GM11168 (cell line): ENCODE results near the gene RASA3.
"Not testable (repeated sequence)": the region's sequence is repeated elsewhere in the genome, so short reads cannot be mapped to it uniquely, and the experiment has no call there.

Source experiments
- in situ Hi-C: fragments of 300-500 bp; cut with MboI; formaldehyde crosslinking; loops from one replicate; pipeline ENCODE4 v1.12.0; 2022; ENCODE audit warnings: low sequenced_read_pairs; ENCODE audit not compliant: unreplicated experiment

The RASA3 gene

GRCh38 chr13:114114666-114115065 is 17.8 kb downstream of the RASA3 start:
- in situ Hi-C loops: not testable (repeated sequence)

GRCh38 chr13:114114006-114114640 is 18.3 kb downstream of the RASA3 start:
- in situ Hi-C loops: no loop called here

DNA sequence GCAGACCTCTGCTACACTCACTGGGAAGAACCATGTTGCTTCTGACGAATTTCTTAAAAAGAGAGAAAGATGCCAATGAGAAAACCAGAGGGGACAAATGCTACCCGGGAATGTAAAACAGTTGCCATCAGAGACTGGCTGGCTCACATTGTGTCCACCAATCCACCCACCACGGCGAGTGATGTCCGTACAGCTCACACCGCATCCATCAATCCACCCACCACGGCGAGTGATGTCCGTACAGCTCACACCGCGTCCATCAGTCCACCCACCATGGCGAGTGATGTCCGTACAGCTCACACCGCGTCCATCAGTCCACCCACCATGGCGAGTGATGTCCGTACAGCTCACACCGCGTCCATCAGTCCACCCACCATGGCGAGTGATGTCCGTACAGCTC is 19.0 kb downstream of the RASA3 start:
- in situ Hi-C loops: not testable (repeated sequence)

DNA sequence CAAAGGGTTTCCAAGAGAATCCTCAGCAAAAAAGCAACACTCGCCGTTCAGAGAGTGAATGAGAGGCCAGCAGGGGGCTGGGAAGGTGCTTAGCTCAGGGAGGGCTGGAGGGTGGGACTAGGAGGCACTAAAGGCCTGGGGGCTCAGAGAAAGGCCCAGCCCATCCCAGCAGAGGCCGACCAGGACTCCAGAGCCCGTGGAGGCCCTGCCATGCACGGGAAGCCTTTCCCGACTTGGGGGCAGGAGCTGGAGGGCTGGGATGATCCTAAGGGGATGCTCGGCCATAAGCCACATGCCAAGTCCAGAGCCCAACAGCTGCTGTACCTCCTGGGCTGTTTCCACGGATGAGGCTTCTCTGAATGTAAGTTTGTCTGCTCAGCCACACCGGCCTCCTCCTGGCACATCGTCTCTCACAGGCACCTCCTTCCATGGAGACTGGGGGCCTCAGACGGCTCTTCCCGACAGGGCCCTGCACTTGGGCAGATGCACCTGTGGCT is 19.5 kb downstream of the RASA3 start:
- in situ Hi-C loops: no loop called here

DNA sequence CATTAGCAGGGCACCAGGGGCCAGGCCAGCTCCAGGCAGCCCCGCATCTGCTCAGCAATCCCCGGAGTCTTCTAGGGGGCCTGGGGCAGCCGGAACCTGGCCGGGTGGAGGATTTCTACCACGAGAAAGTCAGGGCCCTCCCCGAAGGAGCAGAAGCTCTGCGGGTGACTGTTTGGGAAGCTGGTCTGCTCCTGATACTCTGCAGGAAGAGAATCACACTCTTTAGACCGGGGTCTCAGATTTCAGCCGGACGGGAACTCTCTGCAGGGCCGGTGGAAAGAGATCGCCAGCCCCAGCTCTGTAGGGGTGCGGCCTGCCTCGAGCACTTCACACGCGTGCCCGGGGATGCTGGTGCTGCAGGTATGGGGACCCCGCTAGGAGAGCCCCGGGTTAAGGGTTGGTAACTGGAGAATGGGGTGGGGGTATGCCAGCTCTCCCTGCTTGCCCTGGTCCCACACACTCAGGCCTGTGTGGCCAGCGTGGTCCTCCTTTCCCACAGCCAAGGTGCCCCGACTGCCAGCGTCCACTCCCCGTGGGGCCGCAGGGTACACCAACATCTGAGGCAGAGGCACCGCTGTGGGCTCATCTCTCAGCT is 20.1 kb downstream of the RASA3 start:
- in situ Hi-C loops: no loop called here

GRCh38 chr13:114111577-114111976 is 20.8 kb downstream of the RASA3 start:
- in situ Hi-C loops: no loop called here

GRCh38 chr13:114110830-114111189 is 21.6 kb downstream of the RASA3 start:
- in situ Hi-C loops: not testable (repeated sequence)

DNA sequence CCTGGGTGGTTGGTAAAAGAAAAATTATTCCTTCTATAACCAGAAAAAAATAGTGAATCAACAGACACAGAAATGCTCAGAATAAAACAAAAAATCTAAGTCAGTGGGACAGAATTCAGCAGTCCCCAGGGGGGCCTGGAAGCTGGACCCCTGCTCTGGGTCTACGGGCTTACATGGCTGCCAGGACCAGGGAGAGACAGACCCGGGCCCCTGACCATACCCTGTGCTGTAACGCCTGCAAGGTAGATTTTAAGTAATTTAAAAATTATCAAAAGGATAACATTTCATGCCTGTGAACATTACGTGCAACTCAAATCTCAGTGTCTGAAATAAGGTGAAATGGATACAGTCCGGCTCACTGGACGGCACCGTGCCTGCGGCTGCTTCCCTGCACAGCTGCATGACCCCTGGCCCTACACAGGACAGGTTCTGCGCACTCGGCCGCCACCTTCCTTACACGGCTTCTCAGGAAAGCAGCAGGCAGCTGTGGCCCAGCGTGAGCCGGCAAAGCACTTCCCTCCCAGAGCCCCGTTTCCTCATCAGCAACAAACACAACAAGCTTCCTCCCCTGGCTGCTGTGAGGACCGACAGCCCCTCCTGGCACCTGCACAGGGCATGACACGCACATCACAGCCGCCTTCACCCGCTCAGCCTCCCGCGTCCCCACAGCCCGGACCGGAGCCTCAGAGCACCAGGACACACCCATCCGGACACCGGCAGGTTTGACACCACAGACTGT is 22.2 kb downstream of the RASA3 start:
- in situ Hi-C loops: no loop called here

GRCh38 chr13:114109641-114110041 is 22.8 kb downstream of the RASA3 start:
- in situ Hi-C loops: no loop called here

- in situ Hi-C loops: no loop called here
Observed at GRCh38 chr13:114108894-114109293, 23.5 kb downstream of the RASA3 start.

DNA sequence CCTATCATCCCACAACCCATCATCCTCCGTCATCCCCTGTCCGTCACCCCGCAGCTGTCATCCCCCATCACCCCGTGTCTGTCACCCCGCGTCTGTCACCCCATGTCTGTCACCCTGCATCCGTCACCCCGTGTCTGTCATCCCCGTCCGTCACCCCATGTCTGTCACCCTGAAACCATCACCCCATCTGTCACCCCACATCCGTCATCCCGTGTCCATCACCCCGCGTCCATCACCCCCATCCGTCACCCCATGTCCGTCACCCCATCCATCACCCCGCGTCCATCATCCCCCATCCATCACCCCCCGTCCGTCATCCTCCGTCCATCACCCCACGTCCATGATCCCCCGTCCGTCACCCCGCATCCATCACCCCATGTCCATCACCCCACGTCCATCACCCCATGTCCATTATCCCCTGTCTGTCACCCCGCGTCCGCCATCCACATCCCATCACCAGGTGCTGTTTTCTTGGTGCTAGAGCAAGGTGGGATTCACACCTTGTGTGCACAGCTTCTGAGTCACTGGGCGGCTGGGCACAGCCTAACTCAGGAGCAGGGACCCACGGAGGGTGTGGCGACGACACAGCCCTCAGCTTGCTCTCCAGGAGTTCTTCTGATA is 24.2 kb downstream of the RASA3 start:
- in situ Hi-C loops: no loop called here

DNA sequence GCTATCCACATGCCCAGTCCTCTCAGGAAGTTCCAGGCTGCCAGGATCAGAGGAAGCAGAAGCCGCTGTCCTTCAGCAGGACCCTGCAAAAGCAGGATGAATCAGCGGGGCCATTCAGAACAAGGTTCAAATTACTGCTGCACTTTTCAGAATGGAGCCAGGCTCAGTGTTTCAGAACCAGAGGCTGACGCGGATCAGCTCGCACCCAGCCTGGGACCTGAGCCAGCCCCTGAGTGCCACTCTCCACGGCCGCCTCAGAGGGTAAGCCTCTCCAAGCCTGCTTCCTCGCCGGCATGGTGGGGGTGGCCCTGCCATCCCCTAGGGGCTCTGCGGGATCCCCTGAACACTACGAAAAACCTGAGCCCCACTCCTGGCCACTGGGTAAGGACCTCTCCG is 24.7 kb downstream of the RASA3 start:
- in situ Hi-C loops: no loop called here

DNA sequence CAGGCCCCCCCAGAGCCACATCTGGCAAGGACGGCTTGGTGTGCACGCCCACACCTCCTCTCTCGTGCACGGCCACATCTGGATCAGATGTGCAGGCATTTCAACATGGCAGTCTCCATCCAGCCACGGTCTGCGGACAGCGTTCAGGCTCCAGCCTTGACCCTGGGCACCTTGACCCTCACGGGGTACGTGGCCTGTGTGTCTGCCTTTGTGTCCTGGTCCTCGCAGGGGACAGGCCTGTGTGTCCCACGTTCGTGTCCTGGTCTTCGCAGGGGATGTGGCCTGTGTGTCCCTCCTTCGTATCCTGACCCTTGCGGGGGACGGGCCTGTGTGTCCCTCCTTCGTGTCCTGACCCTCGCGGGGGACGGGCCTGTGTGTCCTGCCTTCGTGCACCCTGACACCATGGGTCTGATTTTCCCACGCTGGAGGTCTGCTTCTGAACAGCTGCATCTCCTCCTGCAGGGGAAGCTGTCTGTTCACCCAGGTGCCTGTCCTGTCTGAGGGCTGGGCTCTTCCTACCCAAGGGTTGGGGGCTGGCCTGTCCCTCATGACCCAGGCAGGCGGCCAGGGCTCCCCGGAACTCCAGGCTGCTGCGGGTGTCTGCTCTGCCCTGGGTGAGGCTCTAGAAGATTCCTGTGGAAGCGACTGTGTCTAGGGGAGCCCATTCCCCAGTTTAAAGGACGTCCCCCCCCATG is 25.3 kb downstream of the RASA3 start:
- in situ Hi-C loops: no loop called here

DNA sequence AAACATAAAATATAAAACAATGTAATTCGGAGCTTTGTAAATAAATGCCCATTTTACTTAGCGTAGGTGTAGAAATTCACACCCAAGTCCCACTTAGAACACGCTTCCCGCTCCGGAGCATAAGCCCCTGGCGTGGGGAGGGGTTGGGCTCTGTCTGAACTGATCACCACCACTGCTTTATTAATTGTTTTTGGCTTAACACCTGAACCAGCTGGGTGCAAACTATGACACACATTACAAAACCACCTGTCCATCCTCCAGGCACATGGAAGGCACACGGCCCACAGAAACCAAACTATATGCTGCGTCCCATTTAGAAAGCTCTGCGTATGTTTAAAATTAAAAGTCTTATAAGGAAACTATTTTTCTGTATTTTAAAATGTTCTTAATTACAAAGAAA is 25.9 kb downstream of the RASA3 start:
- in situ Hi-C loops: no loop called here

DNA sequence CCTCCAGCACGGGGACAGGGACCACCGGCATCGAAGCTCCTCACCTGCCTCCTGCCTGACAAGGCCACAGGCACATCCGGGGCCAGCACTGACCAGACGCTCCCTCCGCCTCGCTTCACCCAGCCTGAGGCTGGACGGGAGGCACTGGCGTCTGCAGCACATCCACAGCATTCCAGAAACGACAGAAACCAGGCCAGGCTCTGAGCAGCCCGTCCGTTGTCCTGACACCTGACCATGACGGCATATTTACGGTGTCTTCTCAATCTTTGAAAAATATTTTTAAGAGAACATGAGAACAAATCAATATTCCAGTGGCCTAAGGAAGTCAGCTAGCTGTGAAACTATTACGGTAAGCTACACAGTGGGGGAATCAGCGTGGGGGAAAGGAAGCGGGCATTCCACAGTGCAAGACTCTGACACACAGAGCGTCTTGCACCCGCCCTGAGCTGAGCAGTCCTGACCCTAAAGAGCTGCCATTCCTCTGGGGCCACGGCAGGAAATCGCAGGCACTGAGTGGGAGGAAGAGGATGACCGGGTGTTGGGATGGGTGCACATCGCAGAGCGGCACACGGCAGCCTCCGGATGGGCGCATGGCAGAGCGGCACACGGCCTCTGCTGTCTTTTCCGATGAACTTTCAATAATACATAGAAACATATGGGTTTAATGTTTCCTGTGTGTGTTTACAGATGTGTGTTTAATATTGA is 26.8 kb downstream of the RASA3 start:
- in situ Hi-C loops: no loop called here

- in situ Hi-C loops: no loop called here
Observed at GRCh38 chr13:114104655-114105520, 27.5 kb downstream of the RASA3 start.

- in situ Hi-C loops: no loop called here
Observed at GRCh38 chr13:114103801-114104654, 28.4 kb downstream of the RASA3 start.

DNA sequence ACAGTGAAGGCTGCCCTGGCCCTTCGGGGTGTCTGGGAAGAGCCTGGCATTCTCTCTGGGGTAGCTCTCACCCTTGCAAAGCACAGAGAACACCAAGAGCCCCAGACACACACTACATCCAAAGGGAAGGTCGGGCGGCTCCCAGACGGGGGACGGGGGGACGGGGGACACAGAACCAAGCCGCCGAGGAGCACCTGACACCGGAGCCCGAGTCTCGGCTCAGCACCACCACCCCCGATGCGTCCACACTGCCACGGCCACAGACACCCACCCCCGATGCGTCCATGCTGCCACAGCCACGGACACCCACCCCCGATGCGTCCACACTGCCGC is 29.2 kb downstream of the RASA3 start:
- in situ Hi-C loops: not testable (repeated sequence)
